ENCODE results near the gene MRC2. TPM values are rescaled to one million over a fixed set of nuclear protein-coding genes. Genes with fewer than 3 reads are reported as not detected.

Gene MRC2
- total RNA-seq, 1 experiment from 2014 or later: 70.5 TPM

DNA sequence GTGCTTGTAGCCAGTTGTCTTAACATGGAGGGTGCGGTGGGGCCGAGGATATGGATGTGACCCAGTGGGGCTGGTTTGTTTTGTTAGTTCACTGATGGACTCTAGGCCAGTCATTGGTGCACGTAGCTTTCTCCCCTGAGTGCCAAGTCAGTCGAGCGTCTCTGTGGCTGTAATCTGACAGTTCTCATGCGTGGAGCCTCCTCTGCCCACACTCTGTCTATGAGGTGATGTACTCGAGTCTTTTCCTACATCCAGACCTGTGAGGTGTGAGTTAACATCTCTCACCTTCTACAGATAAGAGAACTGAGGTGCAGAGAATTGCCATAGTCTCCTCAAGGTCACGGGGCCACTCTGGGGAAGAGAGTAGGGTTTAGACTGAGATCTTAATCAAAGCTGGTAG, 90.4 kb downstream of the MRC2 start:
- no peak for DNase-seq (ENCODE audit: low read depth)

DNA sequence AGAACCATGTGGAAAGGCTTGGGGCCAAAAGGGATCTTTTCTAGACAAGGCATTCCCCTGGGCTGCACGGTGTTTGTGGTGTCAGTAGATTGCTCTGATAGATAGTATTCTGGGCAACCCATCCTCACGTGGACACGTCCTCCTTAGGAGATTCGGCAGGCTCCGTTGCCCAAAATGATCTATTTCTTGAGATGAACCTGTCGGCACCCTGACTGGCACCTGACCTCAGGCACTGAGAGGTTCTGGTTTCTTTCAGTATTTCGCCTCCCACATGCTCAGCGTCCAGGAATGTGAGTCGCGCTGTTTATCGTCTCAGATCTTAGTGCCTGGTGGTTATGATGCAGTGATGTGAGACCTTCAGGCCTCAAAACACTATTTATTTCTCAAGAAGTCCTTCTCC, 91.0 kb downstream of the MRC2 start:
- no peak for DNase-seq (ENCODE audit: low read depth)

DNA sequence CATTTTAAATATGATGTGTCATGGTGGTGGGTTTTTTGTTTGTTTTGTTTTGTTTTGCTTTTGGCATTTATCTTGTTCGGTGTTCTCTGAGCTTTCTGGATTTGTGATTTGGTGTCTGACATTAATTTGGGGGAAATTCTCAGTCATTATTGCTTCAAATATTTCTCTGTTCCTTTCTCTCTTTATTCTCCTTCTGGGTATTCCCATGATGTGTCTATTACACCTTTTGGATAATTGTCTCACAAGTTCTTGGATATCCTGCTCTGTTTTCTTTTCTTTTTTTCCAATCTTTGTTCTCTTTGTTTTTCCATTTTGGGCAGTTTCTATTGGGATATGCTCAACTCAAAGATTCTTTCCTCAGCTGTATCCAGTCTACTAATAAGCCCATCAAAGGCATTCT, 92.1 kb downstream of the MRC2 start:
- DNase-seq (ENCODE audit: low read depth): no peak

DNA sequence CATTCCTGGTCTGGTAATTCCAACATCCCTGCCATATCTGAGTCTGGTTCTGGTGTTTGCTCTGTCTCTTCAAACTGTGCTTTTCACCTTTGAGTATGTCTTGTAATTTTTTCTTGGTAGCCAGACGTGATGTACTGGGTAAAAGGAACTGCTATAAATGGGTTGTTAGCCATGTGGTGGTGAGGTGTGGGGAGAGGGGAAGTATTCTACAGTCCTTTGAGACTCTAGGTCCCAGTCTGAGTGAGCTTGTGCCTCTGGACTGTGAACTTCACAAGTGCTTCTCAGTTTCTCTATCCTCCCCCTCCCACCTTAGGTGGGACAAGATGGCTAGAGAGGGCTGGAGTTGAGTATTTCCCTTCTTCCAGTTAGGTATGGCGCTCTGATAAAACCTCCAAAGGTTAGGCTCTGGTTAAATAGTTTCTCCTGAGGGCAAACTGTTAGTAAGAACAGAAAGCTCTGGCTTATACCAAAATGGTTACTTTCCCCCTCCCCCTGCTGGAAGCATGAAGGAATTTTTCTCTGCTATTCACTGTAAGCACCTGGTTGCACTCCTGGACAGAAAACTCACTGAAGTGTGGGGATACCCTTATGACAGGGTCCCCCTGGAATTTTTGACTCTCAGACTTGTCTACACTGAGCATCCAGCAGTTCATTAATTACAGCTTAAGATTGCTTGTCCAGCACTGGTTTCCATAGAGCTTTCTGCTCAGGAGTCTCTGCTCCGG, 92.8 kb downstream of the MRC2 start:
- no peak for DNase-seq (ENCODE audit: low read depth)

DNA sequence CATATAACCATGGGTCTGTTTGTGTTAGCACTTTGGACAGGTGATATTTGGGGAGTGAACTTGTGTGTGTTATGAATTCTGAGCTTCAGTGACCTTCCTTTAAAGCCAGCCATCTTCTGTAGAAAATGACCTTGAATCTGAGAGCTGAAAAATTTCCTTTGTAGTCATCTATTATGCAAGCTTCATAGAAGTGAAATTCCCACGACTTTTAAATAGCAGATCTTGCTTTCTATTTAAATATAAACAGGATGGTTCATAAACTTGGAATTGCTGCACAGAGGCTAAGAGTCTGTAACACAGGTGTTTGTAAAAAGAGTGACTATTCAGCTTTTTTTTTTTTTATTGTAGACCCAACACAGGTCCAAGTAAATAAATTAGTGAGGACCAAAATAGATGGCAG, 95.2 kb downstream of the MRC2 start:
- no peak for DNase-seq (ENCODE audit: low read depth)

DNA sequence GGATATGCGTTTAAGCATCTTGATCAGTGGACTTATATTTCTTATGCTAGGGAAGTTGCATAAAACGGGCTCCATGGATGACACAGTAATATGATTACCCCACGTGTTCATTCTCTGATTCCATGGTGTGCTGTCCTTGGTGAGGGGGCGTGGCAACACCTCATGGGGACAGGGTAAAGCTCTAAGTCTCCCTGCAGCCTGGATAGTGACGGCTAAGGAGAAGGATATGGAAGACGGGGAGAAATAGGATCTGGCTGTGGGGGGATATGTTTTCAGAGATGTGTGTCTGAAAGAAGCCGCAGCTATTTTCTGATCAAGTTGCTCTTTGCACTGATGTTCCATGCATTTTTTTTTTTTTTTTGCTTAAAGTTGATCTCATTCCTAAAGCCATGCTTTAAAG, 96.4 kb downstream of the MRC2 start:
- DNase-seq (ENCODE audit: low read depth): no peak

DNA sequence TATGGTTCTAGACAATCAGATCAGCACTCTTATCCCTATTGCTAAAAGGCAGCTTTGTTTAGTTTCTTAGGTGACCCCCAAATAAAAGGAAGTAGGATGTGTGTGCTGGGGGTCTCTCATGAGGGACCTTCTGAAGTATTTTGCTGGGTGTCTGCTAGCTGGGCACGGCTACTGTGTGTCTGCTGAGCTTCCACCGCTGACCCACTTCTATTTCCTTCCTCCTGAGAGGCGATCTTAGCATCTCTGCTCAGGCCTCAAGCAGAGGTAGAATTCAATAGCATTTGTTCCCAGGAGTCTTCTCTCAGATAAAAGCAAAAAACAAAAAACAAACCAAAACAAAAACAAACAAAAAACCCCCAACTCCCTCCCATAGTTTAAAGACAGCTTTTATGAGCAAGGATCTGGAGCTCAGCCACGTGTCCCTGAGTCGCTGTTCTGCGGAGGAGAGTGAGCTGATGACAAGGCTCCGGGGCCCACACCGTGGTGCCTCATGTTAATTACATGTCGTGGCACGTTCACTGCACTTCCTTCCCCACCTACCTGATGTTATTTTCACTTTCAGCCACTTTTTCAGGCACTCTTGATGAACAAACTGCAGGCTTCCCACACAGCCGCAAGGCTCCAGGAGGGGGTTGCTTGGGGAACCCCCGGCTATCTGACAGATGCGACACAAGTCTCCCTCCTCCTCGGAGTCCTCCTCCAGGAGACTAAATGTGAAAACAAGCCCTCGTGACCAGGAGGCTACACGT, 97.1 kb downstream of the MRC2 start:
- DNase-seq (ENCODE audit: low read depth): no peak

DNA sequence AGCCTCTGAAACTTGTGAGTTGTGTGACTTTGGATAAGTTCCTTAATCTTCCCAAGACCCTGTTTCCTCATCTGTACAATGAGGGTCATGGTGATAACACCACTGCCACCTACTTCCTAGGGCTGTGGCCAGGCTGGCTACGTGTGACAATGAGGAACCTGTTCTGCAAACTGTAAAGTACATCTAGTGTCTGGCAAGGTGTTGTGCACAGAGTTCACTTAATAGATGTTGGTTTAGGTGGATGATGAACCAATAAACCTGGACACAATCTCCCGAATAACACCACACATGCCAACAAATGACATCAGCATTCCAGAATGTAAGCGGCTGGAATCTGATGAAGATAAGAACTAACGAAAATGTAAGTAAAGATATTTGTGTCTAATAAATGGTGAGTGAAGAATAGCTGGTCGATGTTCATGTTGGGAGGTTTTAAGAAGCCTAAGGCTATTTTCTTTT, 98.3 kb downstream of the MRC2 start:
- no peak for DNase-seq (ENCODE audit: low read depth)

DNA sequence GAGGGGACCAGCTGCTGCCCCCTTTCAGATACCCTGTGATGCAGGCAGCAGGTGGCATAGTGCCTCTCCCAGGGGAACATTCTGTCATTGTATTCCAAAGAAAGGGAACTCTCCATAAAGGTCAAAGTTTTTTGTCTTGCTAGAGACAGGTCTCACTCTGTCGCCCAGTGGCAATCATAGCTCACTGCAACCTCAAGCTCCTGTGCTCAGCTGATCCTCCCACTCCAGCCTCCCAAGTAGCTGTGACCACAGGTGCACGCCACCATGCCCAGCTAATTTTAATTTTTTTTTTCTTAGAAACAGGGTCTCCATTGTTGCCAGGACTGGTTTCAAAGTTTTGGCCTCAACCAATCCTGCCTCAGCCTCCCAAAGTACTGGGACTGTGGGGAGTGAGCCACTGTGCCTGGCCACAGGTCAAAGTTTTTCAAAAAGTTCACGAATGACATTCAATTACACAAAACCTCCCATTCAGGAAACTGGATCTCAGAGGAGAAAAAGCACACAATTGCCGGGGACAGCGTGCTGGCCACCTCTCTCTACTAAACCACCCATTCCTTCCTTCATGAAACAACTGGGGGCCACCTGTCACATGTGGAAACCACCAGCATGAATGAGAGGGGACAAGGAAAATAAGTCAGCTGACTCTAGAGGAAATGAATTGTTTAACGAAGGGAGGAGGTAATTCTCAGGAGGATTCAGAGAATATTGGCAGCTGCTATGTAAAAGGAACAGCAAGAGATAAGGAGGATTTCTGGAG, 100.6 kb downstream of the MRC2 start:
- no peak for DNase-seq (ENCODE audit: low read depth)

DNA sequence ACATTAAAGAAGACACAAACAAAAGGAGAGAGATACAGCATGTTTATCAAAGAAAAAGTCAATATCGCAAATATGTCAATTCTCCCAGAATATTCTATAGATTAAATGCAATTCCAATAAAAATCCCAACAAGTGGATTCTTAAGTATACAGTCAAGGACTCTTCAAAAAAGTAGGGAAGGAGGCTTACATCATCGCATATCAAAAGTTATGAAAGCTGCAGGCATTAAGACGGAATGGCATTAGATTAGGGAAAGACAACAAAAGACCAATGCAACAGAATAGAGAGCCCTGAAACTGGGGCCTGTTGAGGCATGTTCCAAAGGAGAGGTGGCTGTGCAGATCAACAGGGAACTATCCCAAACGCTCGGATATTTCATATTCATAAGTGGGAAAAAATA, 104.7 kb downstream of the MRC2 start:
- DNase-seq (ENCODE audit: low read depth): no peak

DNA sequence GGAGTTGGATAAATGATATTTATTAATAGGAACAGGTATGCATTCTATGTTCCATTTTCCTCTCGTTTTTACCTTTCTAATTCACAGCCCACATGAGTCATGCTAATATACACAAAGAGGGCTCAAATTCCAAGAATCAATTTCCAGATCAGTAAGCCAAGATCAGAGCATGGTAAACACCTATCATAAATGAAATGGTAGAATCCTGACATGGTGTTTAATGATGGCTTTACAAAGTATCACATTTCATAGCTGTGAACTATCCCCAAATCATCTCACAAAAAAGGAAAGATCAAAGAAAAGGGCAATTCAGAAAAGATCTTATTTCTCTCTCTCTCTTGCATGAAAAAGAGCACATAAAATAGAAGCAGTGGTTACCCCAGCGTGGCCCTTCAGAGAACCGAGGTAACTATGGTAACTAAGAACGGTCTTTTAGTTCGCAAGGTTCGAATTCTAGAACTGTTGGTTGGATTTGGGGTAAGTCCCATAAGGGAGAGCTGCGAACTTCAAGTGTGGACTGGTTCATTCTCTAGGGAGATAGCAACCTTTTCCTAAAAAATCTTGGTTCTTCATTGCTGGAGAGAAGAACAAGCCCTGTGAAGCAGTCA, 107.7 kb downstream of the MRC2 start:
- DNase-seq (ENCODE audit: low read depth): no peak

DNA sequence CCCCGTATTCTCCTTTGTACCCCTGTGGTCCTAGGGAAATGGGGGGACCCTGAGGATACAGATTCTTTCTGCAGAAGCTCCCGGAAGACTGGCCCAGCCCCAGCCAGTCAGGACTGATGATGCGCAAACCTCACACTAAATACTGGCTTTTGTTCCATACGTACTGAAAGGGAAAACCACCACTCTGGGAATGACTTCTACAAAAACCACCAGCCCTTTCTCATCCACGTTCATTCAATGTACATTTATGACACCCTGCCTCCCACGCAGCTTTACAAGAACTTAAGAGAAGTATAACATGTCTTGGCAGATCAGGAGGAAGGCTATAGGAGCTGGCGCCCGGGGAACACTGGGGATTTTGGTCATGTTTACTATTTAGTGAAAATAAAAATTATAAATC, 110.0 kb downstream of the MRC2 start:
- no peak for DNase-seq (ENCODE audit: low read depth)

DNA sequence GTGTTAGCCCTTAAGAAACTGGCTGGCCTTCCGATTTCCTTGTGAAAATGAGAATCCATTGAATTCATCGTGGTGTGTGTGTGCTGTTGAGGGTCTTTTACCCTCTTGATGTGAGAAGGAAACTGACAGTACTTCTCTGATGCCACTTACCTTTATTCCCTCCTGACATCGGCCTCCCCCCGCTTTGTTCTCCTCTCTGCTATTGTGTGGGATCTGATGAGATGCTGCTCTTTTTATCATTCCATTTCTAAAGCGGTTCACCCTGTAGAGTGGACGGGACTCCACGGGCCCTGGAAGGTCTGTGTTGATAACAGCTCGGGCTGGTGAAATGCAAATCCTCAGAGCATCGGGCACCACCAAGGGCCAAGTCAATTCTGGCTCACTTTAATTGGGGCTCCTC, 110.8 kb downstream of the MRC2 start:
- no peak for DNase-seq (ENCODE audit: low read depth)

DNA sequence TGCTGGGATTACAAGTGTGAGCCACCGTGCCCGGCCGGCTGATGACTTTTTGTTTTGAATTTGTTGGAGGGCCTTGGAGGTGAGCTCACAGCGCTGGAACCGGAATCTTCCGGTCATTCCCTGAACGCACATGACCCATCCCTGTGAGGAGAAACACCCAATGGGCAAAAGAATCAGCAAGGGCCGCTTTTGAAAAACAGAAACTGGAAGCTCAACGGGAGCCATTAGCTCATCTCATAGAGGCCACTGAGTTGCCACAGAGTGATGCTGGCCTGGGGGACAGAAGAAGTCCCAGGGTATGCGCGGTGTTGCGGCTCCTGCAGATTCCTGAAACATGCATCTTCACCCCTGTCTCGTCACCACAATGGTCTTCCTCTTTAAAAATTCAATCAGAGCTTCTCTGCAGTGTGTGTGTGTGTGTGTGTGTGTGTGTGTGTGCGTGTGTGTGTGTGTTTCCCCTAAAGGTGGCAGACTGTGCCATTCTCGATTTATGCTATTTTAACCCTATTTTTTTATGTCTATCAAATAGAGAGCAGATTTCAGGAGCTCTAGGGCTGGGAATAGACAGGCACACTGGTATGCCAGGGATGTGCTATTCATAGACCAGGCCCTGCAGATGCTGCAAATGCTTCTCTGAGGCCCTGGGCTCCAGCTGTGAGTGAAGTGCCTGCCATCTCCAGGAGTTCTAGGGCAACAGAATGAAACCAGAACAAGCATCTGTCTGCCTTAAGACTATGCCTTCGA, 112.3 kb downstream of the MRC2 start:
- no peak for DNase-seq (ENCODE audit: low read depth)

DNA sequence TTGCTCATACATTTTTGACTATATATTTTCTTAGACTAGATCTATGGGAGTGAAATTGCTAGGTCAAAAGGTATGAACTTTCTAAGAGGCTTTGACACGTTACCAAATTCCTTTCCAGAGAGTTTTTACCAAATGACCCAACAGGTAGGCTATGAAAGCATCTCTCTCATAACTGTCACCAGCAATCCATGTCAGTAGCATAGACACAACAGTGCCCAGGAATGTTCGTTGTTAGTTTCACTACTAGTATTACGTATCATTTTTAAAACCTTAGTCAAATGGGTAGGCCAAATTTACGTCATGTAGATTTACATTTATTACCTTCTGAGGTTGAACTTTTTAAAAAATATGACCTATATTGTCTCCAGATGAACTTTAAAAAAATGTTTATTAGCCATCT, 113.8 kb downstream of the MRC2 start:
- no peak for DNase-seq (ENCODE audit: low read depth)

Small RNA genes lying within 50 kb of the gene (small RNA-seq; reads per million reads assigned to genes)
- not detected for gene RF00019
- not detected for gene RNU6-446P

Other genes starting within 250 kb of the MRC2 start
- gene EFCAB3, start 247.1 kb upstream of the MRC2 start, total RNA-seq (2014; rRNA removed; shearing (Covaris generic)): not detected in 2 replicates
- gene METTL2A, start 203.8 kb upstream of the MRC2 start, total RNA-seq (2014; rRNA removed; shearing (Covaris generic)): 36.3 and 43.2 TPM in 2 replicates
- gene TLK2, start 148.8 kb upstream of the MRC2 start, total RNA-seq (2014; rRNA removed; shearing (Covaris generic)): 29.4 and 35.0 TPM in 2 replicates
- gene MARCHF10, start 180.6 kb downstream of the MRC2 start, total RNA-seq (2014; rRNA removed; shearing (Covaris generic)): 0.16 TPM in 1 of 2 replicates, not detected in the other